ENCODE results near the gene GYS1. TPM values are rescaled to one million over a fixed set of nuclear protein-coding genes. Genes with fewer than 3 reads are reported as not detected.

Gene GYS1
- total RNA-seq (2022; extraction: Qiagen RNA extraction): 17.8 to 21.9 TPM (median 19.9 TPM) in 5 replicates

DNA sequence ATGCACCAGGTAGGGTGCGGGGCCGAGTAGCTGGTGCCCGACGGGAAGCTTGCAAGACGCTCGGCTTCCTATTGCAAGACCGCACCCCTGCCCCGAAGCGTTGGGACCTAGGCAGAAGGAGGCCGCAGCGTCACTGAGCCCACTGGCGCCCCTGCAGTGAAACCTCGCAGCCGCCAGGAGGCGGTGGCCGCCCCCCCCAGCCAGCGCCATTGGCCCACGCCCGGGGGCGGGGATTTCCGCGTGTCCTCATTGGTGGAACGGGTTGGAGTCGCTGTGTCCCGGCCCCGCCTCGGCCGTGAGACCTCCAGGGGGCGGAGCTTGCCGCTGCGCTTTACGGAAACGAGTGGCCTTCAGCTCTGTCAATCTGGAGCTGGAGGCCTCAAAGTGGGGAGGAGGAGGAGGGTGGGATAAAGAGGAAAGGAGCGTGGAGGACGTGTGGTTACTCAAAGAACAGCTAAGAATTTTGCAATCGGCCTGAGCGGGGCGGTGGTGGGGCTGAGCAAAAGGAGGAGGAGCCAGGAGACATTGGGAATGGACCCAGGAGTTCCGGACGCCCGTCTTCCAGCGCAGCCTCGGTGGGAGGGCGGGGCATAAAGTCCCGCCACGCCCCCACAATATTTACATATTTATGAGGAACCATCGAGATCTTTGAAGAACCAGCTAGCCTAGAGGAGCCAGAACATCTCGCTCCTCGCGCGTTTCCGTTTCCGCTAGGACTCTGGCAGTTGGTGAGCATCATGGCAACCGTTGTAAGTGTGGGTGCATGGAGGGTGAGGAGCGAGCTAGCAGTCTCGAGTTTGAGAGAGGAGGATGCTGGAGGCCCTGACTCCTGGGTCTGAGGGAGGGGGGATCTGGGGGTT, at the start of gene GYS1, which contains the start of gene RUVBL2:
Gene GYS1, minus strand, starts transcription at position 135 of the 860 bp plus-strand sequence. CDS start 197 bp downstream, outside the sequence.
Gene RUVBL2, plus strand, starts transcription at position 713 of the 860 bp plus-strand sequence. Its CDS starts 25 bp downstream, at position 738.

DNA sequence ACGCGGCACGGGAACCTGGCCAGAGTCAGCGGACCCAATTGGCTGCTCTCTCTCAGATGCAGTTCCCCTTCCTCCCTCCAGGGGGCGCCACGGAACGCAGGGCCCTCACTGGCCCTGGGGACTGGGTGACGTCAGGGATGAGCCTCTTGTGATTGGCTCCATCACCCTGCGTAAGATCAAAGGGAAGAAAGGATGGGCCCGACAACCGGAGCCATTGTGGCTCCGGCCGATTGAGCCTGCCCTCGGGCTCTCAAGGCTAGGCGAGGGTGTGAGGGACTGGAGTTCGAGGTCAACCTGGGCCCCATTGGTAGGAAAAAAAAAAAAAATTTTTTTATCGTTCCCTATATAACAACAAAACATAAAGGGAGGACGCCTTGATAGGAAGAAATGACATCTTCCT, 43.7 kb upstream of the GYS1 start, which contains the start of gene CGB1:
Gene CGB1, minus strand, starts transcription at position 81 of the 400 bp plus-strand sequence. CDS start 184 bp downstream, outside the sequence.

DNA sequence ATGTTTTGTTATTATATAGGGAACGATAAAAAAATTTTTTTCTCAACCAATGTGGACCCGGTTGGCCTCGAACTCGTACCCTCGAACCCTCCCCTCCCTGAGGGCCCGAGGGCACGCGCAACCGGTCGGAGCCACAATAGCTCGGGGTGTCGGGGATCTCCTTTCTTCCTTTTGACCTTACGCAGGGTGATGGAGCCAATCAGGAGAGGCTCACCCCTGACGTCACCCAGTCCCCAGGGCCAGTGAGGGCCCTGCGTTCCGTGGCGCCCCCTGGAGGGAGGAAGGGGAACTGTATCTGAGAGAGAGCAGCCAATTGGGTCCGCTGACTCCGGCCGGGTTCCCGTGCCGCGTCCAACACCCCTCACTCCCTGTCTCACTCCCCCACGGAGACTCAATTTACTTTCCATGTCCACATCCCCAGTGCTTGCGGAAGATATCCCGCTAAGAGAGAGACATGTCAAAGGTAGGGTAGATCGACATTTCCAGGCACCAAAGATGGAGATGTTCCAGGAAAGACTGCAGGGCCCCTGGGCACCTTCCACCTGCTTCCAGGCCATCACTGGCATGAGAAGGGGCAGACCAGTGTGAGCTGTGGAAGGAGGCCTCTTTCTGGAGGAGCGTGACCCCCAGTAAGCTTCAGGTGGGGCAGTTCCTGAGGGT, 38.7 kb upstream of the GYS1 start, which contains the start of gene CGB2:
Gene CGB2, plus strand, starts transcription at position 249 of the 660 bp plus-strand sequence. Its CDS starts 206 bp downstream, at position 455.

DNA sequence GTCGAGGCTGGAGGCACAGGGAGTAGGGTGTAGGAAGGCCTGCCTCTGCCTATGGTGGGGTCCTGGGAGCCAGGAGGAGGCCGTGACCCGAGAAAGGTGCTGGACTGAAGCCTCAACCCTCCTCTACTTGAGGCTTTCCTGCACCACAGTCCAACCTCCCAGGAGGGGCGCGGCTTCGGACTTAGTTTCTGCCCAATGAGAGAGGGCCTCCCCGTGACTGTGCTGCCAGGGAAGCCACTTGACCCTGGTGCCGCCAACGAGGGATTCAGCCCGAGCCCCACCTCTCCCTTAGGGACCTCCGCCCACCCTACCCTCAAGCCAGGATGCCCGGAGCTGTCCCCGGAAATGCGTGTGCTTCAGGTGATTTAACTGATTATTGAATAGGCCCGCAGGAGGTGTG, 31.1 kb upstream of the GYS1 start, which contains the start of gene CGB3:
Gene CGB3, minus strand, starts transcription at position 101 of the 400 bp plus-strand sequence. CDS start 362 bp downstream, outside the sequence.

DNA sequence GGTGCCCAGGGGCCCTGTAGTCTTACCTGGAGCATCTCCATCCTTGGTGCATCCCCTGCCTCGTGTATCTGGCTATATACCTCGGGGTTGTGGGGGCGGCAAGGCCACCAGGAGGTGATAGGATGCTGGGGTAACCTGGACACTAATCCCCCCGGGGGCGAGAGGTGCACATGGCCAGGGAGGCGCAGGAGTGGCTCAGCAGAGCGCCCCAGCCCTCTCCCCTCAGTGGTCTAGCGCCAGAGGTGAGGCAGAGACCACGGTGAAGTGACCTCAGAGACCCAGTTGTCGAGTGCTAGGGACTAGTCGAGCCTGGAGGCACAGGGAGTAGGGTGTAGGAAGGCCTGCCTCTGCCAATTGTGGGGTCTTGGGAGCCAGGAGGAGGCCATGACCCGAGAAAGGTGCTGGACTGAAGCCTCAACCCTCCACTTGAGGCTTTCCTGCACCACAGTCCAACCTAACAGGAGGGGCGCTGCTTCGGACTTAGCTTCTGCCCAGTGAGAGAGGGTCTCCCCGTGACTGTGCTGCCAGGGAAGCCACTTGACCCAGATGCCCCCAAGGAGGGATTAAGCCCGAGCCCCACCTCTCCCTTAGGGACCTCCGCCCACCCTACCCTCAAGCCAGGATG, 24.0 kb upstream of the GYS1 start, which contains the start of gene LHB:
Gene LHB, minus strand, starts transcription at position 51 of the 625 bp plus-strand sequence. Its CDS starts 10 bp downstream, at position 41.

DNA sequence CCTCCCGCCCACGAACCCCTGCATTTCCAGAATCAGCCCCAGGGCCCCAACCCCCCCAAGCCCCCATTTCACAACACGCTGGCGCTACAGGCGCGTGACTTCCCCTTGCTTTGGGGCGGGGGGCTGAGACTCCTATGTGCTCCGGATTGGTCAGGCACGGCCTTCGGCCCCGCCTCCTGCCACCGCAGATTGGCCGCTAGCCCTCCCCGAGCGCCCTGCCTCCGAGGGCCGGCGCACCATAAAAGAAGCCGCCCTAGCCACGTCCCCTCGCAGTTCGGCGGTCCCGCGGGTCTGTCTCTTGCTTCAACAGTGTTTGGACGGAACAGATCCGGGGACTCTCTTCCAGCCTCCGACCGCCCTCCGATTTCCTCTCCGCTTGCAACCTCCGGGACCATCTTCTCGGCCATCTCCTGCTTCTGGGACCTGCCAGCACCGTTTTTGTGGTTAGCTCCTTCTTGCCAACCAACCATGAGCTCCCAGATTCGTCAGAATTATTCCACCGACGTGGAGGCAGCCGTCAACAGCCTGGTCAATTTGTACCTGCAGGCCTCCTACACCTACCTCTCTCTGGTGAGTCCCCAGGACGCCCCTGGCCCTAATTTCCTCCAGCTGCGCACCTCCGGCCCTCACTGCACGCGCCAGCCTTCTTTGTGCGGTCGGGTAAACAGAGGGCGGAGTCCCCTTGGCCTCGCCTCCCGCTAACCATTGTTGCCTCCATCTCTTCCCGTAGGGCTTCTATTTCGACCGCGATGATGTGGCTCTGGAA, 27.9 kb downstream of the GYS1 start, which contains the start of gene FTL:
Gene FTL, plus strand, starts transcription at position 270 of the 766 bp plus-strand sequence. Its CDS starts 199 bp downstream, at position 469.

DNA sequence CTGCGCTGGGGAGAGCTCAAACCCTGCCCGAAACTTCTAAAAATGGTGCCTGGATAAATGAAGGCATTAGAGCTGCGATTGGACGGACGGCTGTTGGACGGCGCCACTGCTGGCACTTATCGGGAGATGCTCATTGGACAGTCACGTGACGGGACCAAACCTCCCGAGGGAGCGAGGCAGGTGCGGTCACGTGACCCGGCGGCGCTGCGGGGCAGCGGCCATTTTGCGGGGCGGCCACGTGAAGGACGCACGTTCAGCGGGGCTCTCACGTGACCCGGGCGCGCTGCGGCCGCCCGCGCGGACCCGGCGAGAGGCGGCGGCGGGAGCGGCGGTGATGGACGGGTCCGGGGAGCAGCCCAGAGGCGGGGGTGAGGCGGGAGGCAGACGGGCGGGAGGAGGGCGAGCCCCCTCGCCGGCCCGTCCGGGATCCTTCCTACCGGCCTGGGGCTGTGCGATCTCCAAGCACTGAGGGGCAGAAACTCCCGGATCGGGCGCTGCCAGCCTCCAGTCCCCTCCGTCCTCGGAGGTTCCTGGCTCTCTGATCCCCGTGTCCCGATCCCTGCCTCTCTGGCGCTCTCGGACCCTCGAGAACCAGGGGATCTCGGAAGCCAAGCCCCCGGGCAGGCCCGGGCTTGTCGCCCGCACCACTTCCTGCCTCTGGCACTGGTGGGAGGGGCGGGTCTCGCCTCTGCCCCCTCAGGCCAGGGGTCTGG, 38.4 kb downstream of the GYS1 start, which contains the start of gene BAX:
Gene BAX, plus strand, starts transcription at position 281 of the 713 bp plus-strand sequence. Its CDS starts 54 bp downstream, at position 335.

DNA sequence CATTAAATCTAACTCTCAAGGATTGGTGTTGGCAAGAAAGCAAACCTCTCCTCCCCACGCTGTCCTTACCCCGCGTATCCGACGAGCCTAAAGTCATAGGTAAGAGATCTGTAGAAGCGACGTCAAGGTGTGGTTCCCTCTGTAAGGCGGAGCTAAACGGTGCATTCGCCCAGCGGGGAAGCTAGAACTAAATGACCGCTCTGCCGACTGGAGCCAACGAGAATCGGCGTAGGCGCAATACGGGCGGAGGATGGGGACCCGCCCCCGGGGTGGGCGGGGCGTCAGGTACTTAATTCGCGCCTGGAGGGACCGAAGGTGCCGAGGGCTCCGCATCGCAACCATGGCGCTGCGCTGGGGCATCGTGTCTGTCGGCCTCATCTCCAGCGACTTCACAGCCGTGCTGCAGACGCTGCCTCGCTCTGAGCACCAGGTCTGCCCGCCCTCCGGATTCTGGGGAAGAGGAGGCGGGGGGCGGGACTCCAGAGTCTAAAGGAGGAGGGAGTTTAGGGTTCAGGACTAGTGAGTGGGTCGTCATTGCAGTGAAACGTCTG, 59.7 kb downstream of the GYS1 start, which contains the start of gene DHDH:
Gene DHDH, plus strand, starts transcription at position 318 of the 551 bp plus-strand sequence. Its CDS starts 23 bp downstream, at position 341.

Other genes with a start within 250 kb of the GYS1 start
- gene IZUMO1, start 246.4 kb downstream of the GYS1 start, total RNA-seq (2022; extraction: Qiagen RNA extraction): not detected in 5 replicates
- gene FUT1, start 240.7 kb downstream of the GYS1 start, total RNA-seq (2022; extraction: Qiagen RNA extraction): 0.04 to 0.13 TPM (median 0.06 TPM) in 5 replicates
- gene FGF21, start 237.8 kb downstream of the GYS1 start, total RNA-seq (2022; extraction: Qiagen RNA extraction): not detected in 5 replicates
- gene BCAT2, start 182.3 kb downstream of the GYS1 start, total RNA-seq (2022; extraction: Qiagen RNA extraction): 51.3 to 63.4 TPM (median 60.9 TPM) in 5 replicates
- gene HSD17B14, start 156.8 kb downstream of the GYS1 start, total RNA-seq (2022; extraction: Qiagen RNA extraction): 12.4 to 16.1 TPM (median 13.9 TPM) in 5 replicates
- 1.2 to 1.6 TPM (median 1.4 TPM) in 5 replicates for gene PLEKHA4, start 124.7 kb downstream of the GYS1 start, total RNA-seq (2022; extraction: Qiagen RNA extraction)
- 79.7 to 121 TPM (median 92.8 TPM) in 5 replicates for gene PPP1R15A, start 120.9 kb downstream of the GYS1 start, total RNA-seq (2022; extraction: Qiagen RNA extraction)
- not detected in 5 replicates for gene TULP2, start 94.6 kb downstream of the GYS1 start, total RNA-seq (2022; extraction: Qiagen RNA extraction)
- gene NUCB1, start 93.0 kb downstream of the GYS1 start, total RNA-seq (2022; extraction: Qiagen RNA extraction): 206 to 233 TPM (median 208 TPM) in 5 replicates
- gene DHDH, start 59.6 kb downstream of the GYS1 start, total RNA-seq (2022; extraction: Qiagen RNA extraction): 0.87 to 1.6 TPM (median 1.3 TPM) in 5 replicates
- 283 to 383 TPM (median 335 TPM) in 5 replicates for gene BAX, start 38.4 kb downstream of the GYS1 start, total RNA-seq (2022; extraction: Qiagen RNA extraction)
- 16,772 to 23,411 TPM (median 18,179 TPM) in 5 replicates for gene FTL, start 28.0 kb downstream of the GYS1 start, total RNA-seq (2022; extraction: Qiagen RNA extraction)
- 221 to 248 TPM (median 236 TPM) in 5 replicates for gene RUVBL2, start 578 bp upstream of the GYS1 start, total RNA-seq (2022; extraction: Qiagen RNA extraction)
- not detected in 5 replicates for gene LHB, start 23.8 kb upstream of the GYS1 start, total RNA-seq (2022; extraction: Qiagen RNA extraction)
- gene CGB3, start 31.0 kb upstream of the GYS1 start, total RNA-seq (2022; extraction: Qiagen RNA extraction): not detected in 5 replicates
- 0.09 to 0.21 TPM (median 0.21 TPM) in 3 of 5 replicates, not detected in the others for gene CGB2, start 38.6 kb upstream of the GYS1 start, total RNA-seq (2022; extraction: Qiagen RNA extraction)
- not detected in 5 replicates for gene CGB1, start 43.6 kb upstream of the GYS1 start, total RNA-seq (2022; extraction: Qiagen RNA extraction)
- 0.52 to 1.0 TPM (median 0.68 TPM) in 5 replicates for gene CGB5, start 50.5 kb upstream of the GYS1 start, total RNA-seq (2022; extraction: Qiagen RNA extraction)
- gene CGB8, start 55.8 kb upstream of the GYS1 start, total RNA-seq (2022; extraction: Qiagen RNA extraction): 1.6 to 3.0 TPM (median 2.6 TPM) in 5 replicates
- gene CGB7, start 64.4 kb upstream of the GYS1 start, total RNA-seq (2022; extraction: Qiagen RNA extraction): 0.32 to 0.76 TPM (median 0.42 TPM) in 5 replicates
- gene NTF4, start 71.5 kb upstream of the GYS1 start, total RNA-seq (2022; extraction: Qiagen RNA extraction): 0.29 to 0.78 TPM (median 0.66 TPM) in 5 replicates
- gene KCNA7, start 79.4 kb upstream of the GYS1 start, total RNA-seq (2022; extraction: Qiagen RNA extraction): 0.01 to 0.02 TPM in 2 of 5 replicates, not detected in the others
- 311 to 342 TPM (median 330 TPM) in 5 replicates for gene SNRNP70, start 92.1 kb upstream of the GYS1 start, total RNA-seq (2022; extraction: Qiagen RNA extraction)
- 5.1 to 9.9 TPM (median 7.0 TPM) in 5 replicates for gene LIN7B, start 121.1 kb upstream of the GYS1 start, total RNA-seq (2022; extraction: Qiagen RNA extraction)
- gene C19orf73, start 125.8 kb upstream of the GYS1 start, total RNA-seq (2022; extraction: Qiagen RNA extraction): 0.91 to 2.0 TPM (median 1.6 TPM) in 5 replicates
- 4.8 to 8.8 TPM (median 7.2 TPM) in 5 replicates for gene PPFIA3, start 126.2 kb upstream of the GYS1 start, total RNA-seq (2022; extraction: Qiagen RNA extraction)
- 0.05 TPM in 1 of 5 replicates, not detected in the others for gene HRC, start 162.1 kb upstream of the GYS1 start, total RNA-seq (2022; extraction: Qiagen RNA extraction)
- gene TRPM4, start 164.5 kb upstream of the GYS1 start, total RNA-seq (2022; extraction: Qiagen RNA extraction): 7.3 to 10.2 TPM (median 9.0 TPM) in 5 replicates

All from A549 treated with AZD2906 at 1 μM for 4 hours (cell line).